Fibroblast of gingiva (primary cell): ENCODE results near the gene TUBB6.

Experiments used
- DNase-seq: peaks from one replicate; pipeline ENCODE4 v3.0.0-alpha.2; 2011; ENCODE audit warnings: low read depth

Gene TUBB6

DNA sequence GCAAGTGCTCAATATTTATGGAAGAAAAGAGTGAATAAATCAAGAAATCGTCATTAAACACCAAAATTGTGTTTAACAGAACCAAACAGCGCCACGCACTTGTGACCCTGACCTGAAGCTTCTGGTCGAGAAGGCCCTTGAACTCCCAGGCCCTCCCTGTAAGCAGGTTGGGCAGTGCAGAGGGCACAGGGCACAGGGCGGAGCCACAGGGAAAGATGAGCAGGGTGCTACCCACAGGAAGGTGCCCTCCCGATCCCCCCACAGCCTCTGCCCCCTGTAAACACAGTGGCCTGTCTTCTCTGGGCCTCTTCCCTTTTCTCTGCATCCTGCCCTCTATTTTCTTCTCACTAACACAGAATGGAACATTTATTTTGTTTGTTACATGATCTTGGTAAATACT lies 16.9 kb upstream of the TUBB6 start:
- no peak for DNase-seq

GRCh38 chr18:12291690-12292089 lies 16.4 kb upstream of the TUBB6 start:
- DNase-seq, result no peak

DNA sequence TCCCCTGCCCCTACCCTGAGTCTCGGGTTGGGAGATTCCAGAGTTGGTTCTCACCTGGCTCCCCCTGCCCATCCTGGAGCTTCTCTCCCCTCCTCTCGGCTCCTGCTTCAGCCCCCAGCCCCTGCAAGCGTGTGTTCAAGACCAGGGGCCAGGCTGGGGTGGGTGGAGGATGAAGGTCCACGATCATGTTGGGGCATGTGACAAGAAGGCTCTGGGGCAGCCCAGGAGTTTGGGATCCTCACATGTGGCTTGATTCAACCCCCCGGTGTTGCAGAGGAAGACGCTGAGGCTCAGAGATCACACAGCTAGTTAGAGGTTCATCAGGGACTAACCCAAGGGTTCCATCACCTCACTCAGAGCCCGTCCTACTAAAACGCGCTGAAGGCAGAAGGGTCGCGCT lies 14.2 kb upstream of the TUBB6 start:
- DNase-seq, result no peak

GRCh38 chr18:12295389-12296086 lies 12.5 kb upstream of the TUBB6 start:
- no peak for DNase-seq

DNA sequence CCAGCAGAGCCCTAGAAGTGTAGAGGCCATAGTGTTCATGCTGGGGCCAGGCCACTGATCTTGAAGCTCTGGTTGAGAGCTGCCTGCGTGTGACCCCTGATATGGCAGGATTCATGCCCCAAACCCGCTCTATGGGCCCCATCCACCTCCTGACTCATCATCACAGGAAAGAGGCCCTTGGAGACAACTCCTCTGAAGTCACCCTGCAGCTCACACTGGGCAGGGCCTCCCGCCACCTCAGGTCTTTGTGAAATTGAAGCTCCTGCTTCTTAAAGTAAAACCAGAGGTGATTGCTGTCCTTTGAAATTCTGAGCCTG lies 12.0 kb upstream of the TUBB6 start:
- DNase-seq, result no peak

DNA sequence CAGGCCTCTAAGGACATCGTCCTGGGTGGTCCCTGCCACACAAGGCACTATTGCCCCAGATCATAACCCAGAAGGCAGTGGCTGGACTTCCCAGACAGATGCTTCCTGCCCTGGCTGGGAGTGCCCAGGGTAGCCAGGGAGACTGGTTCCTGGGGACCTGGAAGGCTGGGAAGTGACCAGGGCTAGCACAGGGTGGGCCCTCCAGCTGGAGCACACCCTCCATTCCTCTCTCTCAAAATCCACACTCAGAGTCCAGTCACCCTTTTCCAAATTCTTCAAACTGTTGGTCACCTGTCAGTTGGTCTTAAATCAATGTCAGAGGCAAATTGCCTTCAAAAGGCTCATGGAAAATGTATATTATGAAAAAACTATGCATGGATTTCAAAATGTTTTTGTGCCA lies 11.6 kb upstream of the TUBB6 start:
- DNase-seq, result no peak

- DNase-seq, result no peak
Measured at GRCh38 chr18:12299862-12300261, 8.2 kb upstream of the TUBB6 start.

DNA sequence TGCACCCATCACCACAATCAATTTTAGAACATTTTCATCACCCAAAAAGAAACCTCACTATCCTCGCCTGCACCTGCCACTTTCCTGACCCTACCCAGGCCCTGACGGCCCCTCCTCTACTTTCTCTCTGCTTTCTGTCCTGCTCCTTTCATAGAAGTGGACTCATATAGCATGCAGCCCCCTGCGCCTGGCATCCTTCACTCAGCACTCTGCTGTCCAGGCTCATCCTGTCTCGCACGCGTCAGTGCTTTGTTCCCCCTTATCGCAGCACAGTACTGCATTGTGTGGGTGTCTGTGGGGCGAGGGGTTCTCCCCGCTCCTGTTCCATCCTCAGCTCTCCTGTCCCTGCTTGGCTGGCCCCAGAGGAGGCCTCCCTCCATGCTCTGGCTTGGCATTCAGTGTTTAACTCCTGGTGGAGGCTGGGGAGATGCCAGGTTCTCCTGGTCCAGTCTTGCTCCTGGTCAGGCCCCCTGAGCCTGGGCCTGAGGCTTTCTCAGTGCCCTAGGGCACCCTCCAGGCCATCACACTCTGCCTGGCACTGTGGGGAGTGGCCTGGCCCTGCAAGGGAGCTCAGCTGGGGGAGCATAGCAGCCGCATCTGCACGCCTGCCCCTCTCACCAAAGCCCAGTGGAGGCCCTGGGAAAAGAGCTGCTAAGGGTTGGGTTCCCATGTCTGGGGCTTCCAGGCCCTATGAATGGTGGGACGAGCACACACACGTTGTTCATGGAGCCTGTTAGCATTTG lies 6.6 kb upstream of the TUBB6 start:
- DNase-seq, result no peak

GRCh38 chr18:12302391-12303147 lies 5.5 kb upstream of the TUBB6 start:
- no peak for DNase-seq

- DNase-seq, result no peak
Measured at GRCh38 chr18:12304351-12305210, 3.5 kb upstream of the TUBB6 start.

GRCh38 chr18:12305211-12305610 lies 2.8 kb upstream of the TUBB6 start:
- DNase-seq, result no peak

- DNase-seq, result no peak
Measured at GRCh38 chr18:12305930-12306629, 2.0 kb upstream of the TUBB6 start.

- DNase-seq, result peak; percentile 73
Measured at GRCh38 chr18:12306752-12307700, 1.0 kb upstream of the TUBB6 start.

GRCh38 chr18:12308386-12309100 lies 502 bp downstream of the TUBB6 start:
- peak; percentile 91 for DNase-seq

DNA sequence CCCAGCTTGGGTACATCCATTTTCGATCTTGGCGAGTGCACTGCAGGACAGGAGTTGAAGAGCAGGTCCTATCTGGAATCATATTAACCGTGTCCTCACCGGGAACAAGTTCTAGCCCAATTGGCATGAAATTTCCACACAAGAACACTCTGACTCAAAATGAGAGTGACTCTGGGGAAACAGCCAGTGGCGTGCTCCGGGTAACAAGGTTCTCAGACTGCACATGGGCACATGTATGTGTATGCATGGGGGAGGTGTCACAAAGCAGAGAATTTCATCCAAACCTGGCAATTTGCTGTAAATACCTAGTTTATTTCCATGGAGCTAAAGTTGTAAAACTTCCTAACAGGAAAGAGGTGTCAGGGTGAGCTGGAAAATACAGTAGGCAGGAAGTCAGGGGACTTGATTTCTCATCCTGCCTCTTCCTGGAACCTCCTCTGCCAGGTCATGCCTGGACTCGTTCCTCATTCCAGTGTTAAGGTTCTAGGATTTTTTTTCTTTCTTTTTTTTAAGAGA lies 1.7 kb downstream of the TUBB6 start:
- DNase-seq, result no peak

DNA sequence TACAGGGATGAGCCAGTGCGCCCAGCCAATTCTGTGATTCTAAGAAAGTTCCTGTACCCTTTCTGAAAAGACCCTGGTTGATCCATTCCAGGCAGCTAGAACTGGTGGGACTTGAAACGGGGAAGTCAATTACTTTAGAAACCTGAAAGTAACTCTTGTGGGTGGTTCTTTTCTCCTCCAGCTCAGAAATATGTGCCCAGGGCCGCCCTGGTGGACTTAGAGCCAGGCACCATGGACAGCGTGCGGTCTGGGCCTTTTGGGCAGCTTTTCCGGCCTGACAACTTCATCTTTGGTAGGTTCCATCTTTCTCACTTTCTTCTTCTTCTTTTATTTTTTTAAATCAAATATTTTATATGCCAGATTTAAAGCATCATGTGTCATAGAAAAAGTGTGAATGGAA lies 2.7 kb downstream of the TUBB6 start:
- DNase-seq, result no peak

- peak; percentile 80 for DNase-seq
Measured at GRCh38 chr18:12312976-12313375, 4.9 kb downstream of the TUBB6 start.

DNA sequence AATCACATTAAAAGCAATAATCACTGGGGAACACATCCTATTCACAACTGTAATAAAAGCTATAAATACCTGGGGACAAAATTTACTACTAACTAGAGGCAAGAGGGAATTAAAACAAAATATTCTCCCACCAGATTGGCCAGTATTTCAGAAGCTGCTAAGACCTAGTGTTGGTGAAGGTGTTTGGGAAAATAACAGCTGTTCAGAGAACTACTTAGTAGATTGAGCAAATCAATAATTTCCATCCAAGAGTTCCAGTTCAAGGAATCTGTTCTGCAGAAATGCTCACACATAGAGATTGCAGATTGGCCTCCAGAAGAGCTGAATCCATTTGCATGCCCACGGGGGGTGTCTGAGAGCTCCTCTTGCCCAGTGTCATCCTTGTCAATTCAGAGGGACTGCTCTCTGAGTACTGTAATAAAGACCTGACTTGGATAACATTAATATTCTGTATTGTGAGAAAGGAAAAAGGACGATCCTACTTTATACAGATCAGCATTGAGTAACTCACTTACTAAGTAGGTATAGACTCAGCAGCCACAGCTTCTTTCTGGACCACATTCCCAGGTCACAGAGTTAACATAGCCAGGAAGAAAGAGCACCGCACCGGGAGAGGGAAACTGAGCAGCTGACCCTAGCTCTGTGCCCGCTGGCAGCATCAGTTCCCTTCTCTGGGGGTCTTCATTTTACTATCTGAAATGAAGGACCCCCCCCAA lies 5.6 kb downstream of the TUBB6 start:
- no peak for DNase-seq
